Hematopoietic multipotent progenitor cell treated with erythropoietin and hydrocortisone succinate and interleukin-3 and kit ligand, for 8 days (in vitro differentiated cells): Measurements from ENCODE around the gene LONRF2.
A peak's percentile ranks its signal among the peaks of the same experiment; 100 is the strongest.

Source experiments
- DNase-seq: peaks from one replicate; pipeline ENCODE4 v3.0.0-alpha.2; 2015

Gene LONRF2

GRCh38 chr2:100299548-100299947 lies 22.8 kb downstream of the LONRF2 start:
- DNase-seq: no peak

- no peak for DNase-seq
These were observed 24.8 kb downstream of the LONRF2 start for GRCh38 chr2:100297511-100297910.

DNA sequence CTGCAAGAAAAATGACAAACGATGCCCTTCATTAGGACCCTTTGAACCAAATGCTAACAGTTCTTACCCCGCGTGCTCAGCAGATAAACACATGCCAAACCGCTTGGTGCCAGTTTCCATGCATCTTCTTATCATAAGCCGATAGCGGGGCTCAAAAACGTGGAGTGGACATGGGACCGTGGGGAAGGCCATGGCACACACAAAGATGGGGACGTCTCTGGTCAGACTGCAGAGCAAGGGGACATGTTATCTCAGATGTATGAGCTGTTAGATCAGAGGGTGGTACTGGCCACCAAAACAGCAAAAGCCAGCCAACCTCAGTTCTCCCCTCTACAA lies 28.2 kb downstream of the LONRF2 start:
- DNase-seq: no peak

DNA sequence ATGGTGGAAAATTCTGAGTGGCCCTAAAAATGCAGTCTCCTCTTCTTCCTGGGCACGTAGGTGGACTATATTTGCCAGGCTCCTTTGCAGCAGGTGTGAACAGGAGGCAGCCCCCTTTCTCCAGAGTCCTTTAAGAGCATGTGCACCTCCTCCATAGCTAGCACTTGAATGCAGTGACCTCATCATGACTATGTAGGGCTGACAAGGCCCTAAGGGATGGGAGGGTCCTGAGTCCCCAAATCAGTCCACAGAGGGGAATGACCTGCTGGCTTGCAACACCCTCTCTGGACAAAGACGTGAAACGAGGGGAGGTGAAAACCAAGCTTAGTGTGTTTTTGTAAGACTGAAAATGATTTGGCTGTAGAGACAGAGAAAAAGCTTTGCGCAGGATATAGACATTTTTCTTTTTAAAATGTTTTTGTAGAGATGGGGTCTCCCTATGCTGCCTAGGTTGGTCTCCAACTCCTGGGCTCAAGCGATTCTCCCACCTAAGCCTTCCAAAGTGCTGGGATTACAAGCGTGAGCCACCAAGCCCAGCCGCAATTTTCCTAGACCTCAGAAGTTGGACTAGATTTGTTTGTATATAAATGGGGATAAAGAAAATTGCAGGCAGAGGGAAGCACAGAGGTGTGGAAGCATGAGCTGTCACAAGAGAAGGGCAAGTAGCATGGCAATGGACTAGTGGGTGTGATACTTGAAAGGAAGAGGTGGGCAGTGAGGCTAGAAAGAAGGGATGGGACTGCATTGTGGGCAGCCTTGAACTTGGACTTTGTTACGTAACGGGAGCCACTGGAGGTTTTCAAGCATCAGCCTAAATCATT lies 28.8 kb downstream of the LONRF2 start:
- DNase-seq: no peak

- peak; percentile 97 for DNase-seq
These were observed 30.2 kb downstream of the LONRF2 start for GRCh38 chr2:100292022-100292580.

DNA sequence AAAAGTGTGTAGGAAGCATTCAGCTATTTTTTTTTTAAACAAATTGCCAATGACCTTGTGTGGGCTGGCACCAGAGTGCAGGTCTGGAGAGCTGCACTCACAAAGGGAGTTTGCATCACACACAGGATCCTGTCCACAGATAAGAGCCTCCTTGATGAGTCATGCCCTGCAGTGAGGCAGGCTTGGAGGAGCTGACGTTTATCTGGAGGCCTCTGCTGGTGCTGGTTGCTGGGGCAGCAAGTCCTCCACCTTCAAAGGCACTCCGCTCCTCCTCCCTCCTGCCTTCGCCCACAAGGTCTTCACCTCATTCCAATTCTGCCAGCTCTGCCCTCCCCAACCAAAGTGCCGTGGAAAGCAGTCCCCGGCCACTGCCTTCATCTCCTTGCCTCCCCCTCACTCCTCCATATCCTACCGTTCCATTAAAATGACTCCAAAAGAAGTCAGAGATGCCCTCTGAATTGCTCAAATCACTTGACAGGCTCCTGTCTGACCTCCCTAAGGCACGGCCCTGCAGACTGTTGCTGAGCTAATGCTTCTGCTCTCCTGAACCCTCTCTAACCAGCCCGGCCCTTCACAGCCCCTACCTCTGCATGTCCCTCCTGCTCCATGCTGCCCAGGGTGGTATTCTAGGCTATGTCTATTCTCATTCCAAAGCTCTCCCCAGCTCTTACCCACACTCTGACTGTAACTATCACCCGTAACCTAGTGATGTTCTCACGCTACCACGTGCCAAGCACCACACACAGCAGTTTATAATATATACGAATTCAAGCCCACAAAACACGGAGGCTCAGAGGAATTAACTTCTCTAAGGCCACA lies 30.9 kb downstream of the LONRF2 start:
- DNase-seq: peak; percentile 99

DNA sequence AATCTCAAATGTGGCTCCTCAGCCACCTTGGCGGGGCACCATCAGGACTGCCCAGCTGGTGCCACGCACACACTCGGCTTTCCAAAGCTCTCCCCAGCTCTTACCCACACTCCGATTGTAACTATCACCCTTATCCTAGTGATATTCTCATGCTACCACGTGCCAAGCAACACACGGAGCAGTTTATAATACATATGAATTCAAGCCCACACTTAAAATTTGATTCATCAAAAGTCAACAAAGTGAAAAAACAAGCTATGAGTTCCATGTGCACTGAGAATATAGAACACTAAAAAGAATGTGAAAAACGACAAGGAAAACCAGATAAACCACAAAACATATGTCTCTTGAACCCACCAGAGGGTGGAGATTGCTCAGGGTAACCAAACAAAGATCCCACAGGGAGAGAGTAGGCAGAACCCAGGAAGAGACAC lies 31.6 kb downstream of the LONRF2 start:
- no peak for DNase-seq

GRCh38 chr2:100289020-100289419 lies 33.3 kb downstream of the LONRF2 start:
- no peak for DNase-seq

DNA sequence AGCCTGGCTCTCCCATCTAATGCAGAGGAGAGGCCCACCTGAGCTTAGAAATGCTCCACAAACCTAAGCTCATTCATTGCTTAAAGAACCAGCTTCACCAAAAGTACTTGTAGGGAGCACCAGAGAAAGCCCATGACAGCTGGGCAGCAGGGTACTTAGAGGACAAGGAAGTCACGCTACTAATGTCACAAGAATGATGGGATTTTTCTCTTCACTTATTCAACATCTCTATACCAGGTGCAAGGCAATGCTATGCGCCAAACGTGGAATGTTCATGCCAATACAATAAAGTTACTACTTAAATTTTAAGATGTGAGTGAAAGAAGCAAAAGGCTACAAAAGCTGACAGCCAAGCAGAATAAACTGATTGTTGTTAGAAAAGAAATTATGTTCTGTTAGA lies 36.0 kb downstream of the LONRF2 start:
- no peak for DNase-seq

DNA sequence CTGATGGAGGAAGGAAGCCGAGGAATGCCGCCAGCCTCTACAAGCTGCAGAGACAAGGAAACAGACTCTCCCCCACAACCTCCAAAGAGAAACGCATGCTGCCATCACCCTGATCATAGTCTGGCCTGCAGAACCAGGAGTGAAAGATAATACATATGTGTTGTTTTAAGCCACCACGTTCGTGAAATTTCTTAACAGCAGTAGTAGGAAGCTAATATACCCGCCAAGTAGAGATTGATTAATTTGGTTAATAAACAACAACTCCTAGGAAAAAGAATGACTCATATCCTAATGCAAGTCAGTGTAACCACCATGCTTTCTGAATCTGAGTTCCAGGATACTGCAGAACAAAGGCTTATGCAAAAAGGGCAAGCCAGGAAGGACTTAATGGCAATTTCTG lies 36.6 kb downstream of the LONRF2 start:
- no peak for DNase-seq

DNA sequence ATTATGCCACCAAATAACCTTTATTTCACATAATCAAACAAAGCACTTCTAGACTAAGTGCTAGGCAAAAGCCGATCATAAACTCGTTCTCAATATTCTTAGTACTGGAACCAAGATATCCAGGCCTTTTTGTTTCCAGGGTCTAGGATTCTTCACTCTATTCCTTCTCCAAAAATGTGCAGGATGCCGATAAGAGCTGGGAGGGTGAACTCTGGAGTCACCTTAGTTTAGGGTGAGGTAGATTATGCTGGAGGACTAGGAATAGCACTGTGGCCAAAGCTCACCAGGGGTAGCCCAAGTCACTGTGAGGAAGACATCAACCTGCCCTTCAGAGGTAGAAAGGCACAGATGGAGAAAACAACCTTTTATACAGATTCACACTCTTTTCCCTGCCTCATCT lies 37.3 kb downstream of the LONRF2 start:
- no peak for DNase-seq

DNA sequence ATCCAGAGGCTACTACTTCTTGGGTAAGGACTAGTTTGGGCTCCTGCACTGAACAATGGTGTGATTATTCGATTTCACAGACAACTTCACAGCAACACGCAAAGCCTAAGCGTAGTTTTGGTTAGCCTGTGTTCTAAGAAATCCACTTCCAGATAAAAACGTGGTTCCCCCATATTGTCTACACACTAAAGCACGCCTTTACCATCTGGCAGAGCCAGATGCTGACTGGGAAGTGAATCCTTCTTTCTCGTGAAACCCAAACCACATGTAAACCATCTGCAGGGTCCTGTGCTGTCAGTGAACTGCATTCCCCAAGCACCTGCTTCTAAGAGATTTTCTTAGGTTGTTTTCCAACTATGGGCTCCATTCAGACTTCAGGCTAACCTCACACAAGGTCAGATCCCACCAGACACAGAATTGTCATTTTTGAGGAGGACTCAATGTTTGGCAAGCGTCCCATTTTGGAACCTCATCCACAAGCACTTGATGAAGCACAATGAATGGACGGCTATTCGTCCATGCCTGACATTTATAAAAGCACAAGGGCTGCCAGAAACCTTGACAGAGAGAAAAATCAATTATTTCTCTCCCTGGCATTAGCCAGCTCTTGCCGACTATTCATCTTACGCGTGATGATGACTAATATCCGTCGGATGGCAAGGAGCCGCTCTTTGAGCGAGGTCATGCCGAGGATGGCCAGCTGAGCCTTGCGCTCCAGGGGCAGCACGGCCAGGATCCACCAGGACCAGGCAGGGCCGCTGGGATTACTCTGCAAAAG lies 38.4 kb downstream of the LONRF2 start:
- peak; percentile 92 for DNase-seq

GRCh38 chr2:100281521-100282438 lies 40.5 kb downstream of the LONRF2 start:
- DNase-seq: peak; percentile 62

GRCh38 chr2:100279586-100280534 lies 42.4 kb downstream of the LONRF2 start:
- DNase-seq: no peak

GRCh38 chr2:100278986-100279385 lies 43.3 kb downstream of the LONRF2 start:
- peak; percentile 73 for DNase-seq

DNA sequence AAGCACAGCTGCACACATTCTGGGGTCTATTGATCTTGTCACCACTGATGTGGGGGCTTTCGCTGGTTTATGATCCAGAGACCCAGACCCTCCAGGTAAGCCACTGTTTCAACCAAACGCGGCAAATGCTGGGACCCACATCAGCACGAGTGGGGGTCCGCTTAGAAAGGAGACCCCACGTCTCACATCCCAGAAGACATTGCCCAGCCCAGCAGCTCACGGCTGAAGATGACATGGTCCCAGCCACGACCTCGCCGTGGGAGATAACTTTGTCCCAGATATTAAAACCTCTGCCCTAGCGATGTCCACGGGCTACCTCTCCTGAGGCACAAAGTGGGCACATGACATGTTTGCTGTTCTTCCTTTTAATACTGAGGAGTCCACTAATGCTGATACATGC lies 43.8 kb downstream of the LONRF2 start:
- no peak for DNase-seq

DNA sequence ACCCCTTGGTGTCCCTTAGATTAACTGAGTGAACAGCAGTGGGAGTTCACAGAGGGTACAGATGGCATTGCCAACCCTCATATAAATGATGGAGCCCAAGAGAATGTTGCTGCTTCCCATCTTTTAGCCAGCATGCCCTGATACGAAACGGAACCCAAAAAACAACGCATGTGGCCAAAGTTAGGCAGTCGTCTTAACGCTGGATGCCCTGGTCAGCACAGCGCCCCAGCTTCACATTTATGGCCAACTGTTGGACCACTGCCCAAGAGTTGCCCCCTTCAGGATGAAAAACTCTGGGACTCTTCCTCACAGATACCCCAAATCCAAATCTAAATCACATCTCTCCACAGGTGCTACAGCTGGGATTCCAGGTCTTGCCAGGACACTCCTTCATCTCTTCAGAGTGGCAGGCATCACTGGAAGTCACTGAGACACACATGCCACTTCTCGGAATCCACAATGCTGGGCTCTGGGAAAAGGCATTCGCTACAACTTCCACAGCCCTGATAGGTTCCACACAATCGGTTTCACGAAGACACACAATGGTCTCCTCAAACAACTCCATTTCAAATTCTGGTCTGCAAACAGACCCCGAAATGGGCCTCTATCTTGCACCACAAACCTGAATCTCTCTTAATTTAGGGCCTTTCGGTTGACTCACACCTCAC lies 44.6 kb downstream of the LONRF2 start:
- DNase-seq: no peak

DNA sequence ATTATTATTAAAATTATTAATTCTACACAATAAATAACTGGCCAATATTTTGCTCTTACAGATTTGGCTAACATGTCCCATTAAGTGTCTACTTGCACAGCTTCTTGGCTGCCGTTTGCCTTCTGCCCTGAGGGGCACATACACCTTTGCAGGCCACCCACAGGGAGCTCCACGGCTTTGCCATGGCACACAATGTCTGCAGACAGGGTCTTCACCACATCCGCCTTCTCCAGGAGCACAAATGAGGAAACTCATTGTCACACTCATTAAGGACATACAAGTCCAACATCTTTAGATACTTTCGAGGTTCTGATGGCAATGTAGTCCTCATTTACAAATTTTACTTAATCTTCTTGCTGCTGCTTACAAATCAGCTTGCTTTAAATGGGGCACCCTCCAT lies 45.6 kb downstream of the LONRF2 start:
- no peak for DNase-seq

DNA sequence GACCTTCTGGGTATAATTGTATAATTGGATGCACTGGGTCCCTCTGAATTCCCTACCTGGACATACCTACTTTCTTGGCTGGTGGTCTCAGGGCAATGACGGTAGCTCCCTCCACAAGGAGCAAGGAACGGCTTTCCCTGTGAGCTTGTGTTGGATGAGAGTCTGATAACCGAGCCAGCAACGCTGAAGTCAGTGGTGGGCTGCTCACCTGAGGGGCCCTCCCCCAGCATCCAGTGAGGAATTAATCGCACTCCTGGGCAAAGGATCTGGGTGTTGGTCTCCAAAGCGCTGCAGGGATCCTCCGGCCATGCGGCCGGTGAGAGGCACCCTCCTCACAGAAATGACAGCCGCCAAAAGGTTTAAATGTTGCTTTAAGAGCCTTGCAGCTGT lies 47.1 kb downstream of the LONRF2 start:
- no peak for DNase-seq

DNA sequence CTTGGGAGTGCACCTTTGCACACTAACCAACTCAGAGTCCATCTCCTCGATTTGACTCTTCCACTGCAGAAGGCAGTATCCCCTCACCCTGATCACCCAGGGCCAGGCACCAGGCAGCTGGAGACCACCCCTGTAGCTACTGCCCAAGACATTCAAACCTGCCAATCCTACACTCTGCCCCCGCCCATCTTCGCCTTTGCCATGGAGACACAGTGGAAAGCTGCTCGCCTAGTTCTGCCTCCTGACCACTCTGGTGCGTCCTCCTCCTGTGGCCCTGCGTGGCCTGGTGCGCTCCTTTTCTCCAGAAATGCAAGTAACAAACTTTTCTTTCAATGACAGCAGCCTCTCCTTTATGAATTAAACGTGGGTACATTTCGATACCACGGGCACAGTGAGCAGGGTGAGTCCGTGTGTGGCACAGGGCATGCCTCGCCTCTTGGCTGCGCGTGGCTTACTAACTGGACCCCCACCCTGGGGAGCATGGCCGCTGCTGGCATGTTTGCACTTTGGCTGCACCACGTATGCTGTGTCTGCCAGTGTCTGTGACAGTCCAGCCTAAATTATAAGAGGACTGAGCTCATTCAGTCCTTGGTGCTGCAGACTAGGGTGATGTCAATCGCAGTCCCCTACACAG lies 47.6 kb downstream of the LONRF2 start:
- DNase-seq: no peak
